Measurements from ENCODE around the gene PITPNM2.

GRCh38 chr12:123131879-123132402, 18.9 kb downstream of the PITPNM2 start:
- no peak for TF ChIP-seq CTCF (IDR thresholded peaks at IDR 0.05)
- no peak for TF ChIP-seq POLR2A (IDR thresholded peaks at IDR 0.05)

Data from lower leg skin (tissue), 3 donors.